Measurements from ENCODE around the gene PRKAG1. TPM values are rescaled to one million over a fixed set of nuclear protein-coding genes. Genes with fewer than 3 reads are reported as not detected.

The PRKAG1 gene
- total RNA-seq, 4 donors from 2014 or later: 55.9 to 79.9 (median 64.2) TPM

GRCh38 chr12:49052451-49053208 lies 34.1 kb upstream of the PRKAG1 start:
- peaks cover 0 to 37% (median 25%) of the 10 kb centered on the region in 3 donors for H3K4me1 ChIP-seq
- H3K9me3 ChIP-seq: no peaks in the 10 kb centered on the region
- ATAC-seq: no peak
- WGBS, 2 donors (ENCODE audit: low coverage in 1 of 2): 64% methylated on average over 4 of the region's 16 CpGs; no CpG with 5 or more reads in 1 of the 2 donors
- no peak overlapping the region for H3K27ac ChIP-seq
- TF ChIP-seq EP300 (IDR thresholded peaks at IDR 0.05): no peak
- no peak for TF ChIP-seq POLR2A (IDR thresholded peaks at IDR 0.05)
- no peak for TF ChIP-seq POLR2AphosphoS5 (IDR thresholded peaks at IDR 0.05)
- no peak for TF ChIP-seq CTCF (IDR thresholded peaks at IDR 0.05)
- peaks cover 0 to 78% of the 10 kb centered on the region in 2 donors for H3K36me3 ChIP-seq
- H3K4me3 ChIP-seq: no peak overlapping the region
- no peaks in the 10 kb centered on the region for H3K27me3 ChIP-seq

GRCh38 chr12:49051777-49052438 lies 33.3 kb upstream of the PRKAG1 start:
- no peak overlapping the region for H3K4me3 ChIP-seq
- no peak overlapping the region for H3K27ac ChIP-seq
- no peaks in the 10 kb centered on the region for H3K27me3 ChIP-seq
- ATAC-seq: no peak
- peaks cover 0 to 85% of the 10 kb centered on the region in 2 donors for H3K36me3 ChIP-seq
- no peaks in the 10 kb centered on the region for H3K9me3 ChIP-seq
- H3K4me1 ChIP-seq: peaks cover 0 to 29% (median 18%) of the 10 kb centered on the region in 3 donors
- 76 to 83% methylated on average over 16 to 17 of the region's 20 CpGs for WGBS, 2 donors (ENCODE audit: low coverage in 1 of 2)
- TF ChIP-seq POLR2A (IDR thresholded peaks at IDR 0.05) (no peak), CTCF (IDR thresholded peaks at IDR 0.05) (no peak), EP300 (IDR thresholded peaks at IDR 0.05) (no peak), POLR2AphosphoS5 (IDR thresholded peaks at IDR 0.05) (no peak)

DNA sequence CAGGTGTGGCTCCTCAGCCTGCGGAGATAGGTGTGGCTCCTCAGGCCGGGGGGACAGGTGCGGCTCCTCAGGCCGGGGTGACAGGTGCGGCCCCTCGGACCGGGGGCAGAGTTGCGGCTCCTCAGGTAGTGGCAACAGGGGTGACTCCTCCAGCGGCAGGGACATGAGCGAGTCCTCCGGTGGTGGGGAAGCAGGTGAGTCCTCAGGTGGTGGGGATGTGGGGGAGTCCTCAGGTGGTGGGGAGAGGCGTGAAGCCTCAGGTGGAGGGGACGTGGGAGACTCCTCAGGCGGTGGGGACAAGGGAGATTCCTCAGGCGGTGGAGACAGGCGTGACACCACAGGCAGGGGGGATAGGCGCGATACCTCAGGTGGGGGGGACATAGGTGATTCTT lies 32.8 kb upstream of the PRKAG1 start:
- no peak for TF ChIP-seq CTCF (IDR thresholded peaks at IDR 0.05)
- no peak for TF ChIP-seq POLR2AphosphoS5 (IDR thresholded peaks at IDR 0.05)
- TF ChIP-seq EP300 (IDR thresholded peaks at IDR 0.05): no peak
- no peak for TF ChIP-seq POLR2A (IDR thresholded peaks at IDR 0.05)
- H3K27ac ChIP-seq: no peak overlapping the region
- 74 to 80% methylated on average over 1 to 4 of the region's 18 CpGs for WGBS, 2 donors (ENCODE audit: low coverage in 1 of 2)
- no peaks in the 10 kb centered on the region for H3K27me3 ChIP-seq
- H3K4me1 ChIP-seq: peaks cover 0 to 24% (median 12%) of the 10 kb centered on the region in 3 donors
- no peak for ATAC-seq
- H3K9me3 ChIP-seq: no peaks in the 10 kb centered on the region
- no peak overlapping the region for H3K4me3 ChIP-seq
- peaks cover 0 to 91% of the 10 kb centered on the region in 2 donors for H3K36me3 ChIP-seq

GRCh38 chr12:49050507-49051372 lies 32.2 kb upstream of the PRKAG1 start:
- H3K27me3 ChIP-seq: no peaks in the 10 kb centered on the region
- H3K36me3 ChIP-seq: peaks cover 0 to 97% of the 10 kb centered on the region in 2 donors
- no peak for TF ChIP-seq CTCF (IDR thresholded peaks at IDR 0.05)
- H3K27ac ChIP-seq: no peak overlapping the region
- peaks cover 0 to 18% (median 8%) of the 10 kb centered on the region in 3 donors for H3K4me1 ChIP-seq
- WGBS, 2 donors (ENCODE audit: low coverage in 1 of 2): 74 to 84% methylated on average over 6 to 8 of the region's 13 CpGs
- no peak for ATAC-seq
- no peak overlapping the region for H3K4me3 ChIP-seq
- no peaks in the 10 kb centered on the region for H3K9me3 ChIP-seq

Measured in gastroesophageal sphincter (tissue), 4 donors.